LNCAP (cell line): ENCODE results near the gene NOL4L.

Experiments
- TF ChIP-seq, protein P1 (sequence below): fragments of 450-650 bp; IDR thresholded peaks from 2 replicates; pipeline ENCODE4 v1.5.1; 2017; ENCODE audit warnings: mild to moderate bottlenecking

The NOL4L gene

DNA sequence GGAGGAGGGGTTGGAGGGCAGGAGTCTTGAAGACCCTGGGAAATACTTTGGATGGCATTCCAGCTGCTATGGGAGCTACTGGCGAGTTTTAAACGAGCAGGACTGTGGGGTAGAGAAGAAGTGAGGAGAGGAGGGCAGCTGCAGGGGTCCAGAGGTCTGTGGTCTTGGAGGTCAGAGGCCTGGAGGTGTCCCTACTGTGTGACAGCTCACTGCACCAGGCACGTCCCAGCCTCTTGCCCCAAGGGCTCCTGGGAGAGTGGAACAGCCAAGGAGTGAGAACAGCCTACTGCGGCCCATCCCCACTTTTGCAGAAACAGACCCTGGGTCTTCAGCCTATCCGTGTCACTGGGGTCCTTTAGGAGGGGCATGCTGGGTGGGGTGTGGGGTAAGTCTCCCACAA is 2.9 kb upstream of the NOL4L start:
- TF ChIP-seq, protein P1, sequence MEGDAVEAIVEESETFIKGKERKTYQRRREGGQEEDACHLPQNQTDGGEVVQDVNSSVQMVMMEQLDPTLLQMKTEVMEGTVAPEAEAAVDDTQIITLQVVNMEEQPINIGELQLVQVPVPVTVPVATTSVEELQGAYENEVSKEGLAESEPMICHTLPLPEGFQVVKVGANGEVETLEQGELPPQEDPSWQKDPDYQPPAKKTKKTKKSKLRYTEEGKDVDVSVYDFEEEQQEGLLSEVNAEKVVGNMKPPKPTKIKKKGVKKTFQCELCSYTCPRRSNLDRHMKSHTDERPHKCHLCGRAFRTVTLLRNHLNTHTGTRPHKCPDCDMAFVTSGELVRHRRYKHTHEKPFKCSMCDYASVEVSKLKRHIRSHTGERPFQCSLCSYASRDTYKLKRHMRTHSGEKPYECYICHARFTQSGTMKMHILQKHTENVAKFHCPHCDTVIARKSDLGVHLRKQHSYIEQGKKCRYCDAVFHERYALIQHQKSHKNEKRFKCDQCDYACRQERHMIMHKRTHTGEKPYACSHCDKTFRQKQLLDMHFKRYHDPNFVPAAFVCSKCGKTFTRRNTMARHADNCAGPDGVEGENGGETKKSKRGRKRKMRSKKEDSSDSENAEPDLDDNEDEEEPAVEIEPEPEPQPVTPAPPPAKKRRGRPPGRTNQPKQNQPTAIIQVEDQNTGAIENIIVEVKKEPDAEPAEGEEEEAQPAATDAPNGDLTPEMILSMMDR, result no peak

DNA sequence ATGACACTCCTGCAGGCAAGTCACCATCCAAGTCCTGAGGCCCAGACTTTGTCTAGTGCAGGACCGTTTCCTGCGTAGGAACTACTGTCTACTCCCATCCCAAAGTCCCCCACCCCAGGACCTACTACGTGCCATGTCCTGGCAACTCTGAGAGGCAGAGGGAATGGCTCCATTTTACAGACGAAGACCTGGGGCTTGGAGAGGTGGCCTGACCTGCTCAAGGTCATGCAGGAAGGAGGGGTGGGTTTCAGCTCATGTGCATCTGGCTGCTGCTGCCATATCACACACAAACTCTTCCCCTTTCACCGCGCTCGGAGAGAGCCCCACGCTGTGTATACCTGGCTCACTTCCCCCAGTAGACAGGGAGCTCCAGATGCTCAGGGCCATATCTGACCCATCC is 1.2 kb upstream of the NOL4L start:
- TF ChIP-seq, protein P1, result no peak

DNA sequence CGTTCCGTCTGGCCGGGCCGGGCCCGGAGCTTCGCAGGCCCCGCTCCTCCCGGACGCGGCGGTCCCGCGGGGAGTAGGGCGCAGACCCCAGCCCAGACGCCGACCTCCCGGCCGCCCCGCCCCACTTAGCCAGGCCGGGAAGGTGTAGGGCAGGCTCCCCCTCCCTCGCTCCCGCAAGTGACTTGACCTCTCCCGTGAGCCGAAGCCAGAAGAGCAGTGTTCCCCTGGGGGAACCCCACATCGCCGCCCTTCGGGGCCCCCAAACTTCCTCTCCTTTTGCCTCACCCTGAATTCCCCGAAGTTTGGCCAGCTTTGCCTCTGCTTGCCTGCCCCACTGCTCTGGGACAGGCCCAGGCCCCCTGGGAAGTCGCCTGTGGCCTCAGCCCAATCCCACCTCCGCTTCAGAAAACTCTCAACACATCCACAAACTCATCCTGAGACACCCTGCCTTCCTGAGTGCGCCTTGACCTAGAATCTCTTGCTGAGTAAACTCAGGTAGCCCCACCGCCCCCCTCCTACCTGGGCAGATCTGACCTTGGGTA is 524 bp upstream of the NOL4L start:
- TF ChIP-seq, protein P1, result no peak

DNA sequence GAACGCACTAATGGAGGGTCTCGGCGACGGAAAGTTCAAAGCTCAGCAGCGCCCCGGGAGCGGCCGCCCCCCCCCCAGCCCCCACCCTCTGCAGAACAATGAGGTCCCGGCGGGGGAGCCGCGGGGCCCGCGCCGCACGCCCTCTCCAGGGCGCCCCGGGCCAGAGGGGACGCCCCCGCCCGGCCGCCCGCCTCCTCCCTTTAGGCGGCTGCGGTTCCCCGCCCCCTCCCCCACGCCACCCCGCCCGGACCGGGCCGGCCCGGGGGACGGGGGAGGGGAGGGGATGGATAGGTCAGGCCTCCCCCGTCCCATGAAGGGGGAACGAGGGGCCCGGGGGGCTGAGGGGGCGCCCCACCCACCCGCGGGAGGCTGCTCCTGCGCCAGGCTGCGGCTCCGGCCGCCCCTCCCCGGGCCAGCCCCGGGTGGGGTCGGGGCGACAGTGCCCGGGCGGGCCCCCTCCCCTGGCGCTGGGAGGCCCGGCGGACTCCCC is 1.5 kb downstream of the NOL4L start:
- TF ChIP-seq, protein P1, result no peak

DNA sequence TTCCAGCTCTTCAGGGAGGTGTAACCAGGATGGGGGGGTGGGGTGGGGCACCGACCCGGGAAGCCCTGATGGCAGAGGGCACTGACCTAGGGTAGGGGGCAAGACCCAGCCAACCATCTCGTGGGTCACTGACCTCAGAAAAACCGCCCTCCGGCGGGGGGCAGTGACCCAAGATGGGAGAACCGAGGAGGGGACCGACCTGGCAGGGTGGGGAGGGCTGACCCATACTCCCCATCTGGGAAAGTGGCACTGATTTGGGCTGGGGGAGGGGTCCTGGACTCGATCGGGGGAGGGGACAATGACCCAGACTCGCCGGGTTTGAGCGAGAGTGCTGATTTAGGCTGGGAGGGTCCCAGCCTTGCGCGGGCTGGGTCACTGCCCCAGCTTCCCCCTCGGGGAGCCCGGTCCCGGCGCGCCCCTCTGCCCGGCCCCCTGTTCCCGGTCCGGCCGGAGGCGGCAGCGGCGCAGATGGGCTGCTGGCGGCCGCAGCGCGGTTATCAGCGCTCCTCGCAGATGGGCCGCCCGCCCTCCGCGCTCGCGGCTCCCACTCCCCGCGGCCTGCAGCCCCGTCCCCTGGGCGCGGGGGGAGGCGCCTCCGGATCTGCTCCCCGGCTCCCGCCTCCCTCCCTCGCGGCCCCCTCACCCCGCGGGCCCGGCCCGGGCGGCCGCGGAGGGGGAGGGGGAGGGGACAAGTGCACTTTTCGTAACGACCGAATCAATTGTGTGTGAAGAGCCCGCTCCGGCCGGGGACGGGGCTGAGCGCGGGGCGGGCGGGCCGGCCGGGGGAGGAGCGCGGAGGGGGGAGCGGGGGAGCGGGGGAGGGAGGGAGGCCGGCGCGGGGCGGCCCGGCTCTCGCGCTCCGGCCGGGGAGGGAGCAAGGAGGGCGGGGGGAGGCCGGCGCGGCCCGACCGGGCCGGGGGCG is 2.2 kb downstream of the NOL4L start:
- TF ChIP-seq, protein P1, result no peak

DNA sequence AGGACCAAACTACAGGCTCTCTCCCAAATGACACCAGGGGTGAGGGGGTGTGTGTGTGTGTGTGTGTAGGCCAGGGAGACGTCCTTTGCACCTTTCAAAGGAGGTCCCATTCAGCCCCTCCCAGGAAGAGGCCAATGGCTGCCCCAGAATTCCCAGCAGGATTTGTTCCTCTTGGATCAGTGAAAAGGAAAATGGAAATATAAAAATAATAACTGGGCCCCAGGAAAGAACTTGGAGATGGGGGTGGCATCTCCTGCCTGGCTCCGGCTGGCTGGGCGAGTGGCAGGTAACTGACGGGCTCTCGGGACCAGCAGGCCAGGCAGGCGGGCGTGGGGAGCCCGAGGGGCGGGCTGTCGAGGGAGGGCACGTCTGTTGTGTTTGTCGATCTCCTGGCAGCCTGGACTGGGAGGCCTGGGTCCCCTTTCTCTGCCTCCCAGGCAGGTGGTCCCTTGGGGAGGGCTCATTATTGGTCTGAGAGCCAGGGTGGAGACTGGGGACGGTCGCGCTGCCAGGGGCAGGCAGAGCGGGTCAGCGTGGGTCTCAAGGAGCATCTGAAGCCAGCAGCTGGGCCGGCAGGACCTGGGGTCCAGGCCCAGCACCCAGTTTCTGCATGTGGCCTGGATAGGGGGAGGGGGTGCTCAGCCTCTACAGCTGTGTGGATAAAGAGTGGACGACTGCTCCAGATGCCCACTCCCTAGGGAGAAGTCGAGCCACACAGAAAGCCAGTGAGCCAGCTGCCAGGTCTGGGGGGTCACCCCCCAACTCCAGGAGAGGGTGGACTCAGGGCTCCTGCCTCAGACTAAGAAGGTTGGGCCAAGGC is 3.1 kb downstream of the NOL4L start:
- TF ChIP-seq, protein P1, result no peak
